MM.1S (cell line): ENCODE results near the gene CDHR5.

Experiments used
- DNase-seq: peaks from one replicate; pipeline ENCODE4 v3.0.0-alpha.2; 2015
- H2AFZ ChIP-seq: fragments of 300-600 bp; sonication (generic); 2 replicates; pipeline ENCODE4 v1.6.0; 2016; ENCODE audit warnings: antibody characterized with exemption, low read length
- H3F3A ChIP-seq: fragments of 300-600 bp; sonication (generic); 2 replicates; pipeline ENCODE4 v1.6.1; 2016; ENCODE audit warnings: mild to moderate bottlenecking, antibody characterized with exemption, low read length, moderate library complexity, mixed read lengths; ENCODE audit not compliant: insufficient read depth
- H3K27ac ChIP-seq: fragments of 300-600 bp; sonication (generic); 2 replicates; pipeline ENCODE4 v1.5.1; 2016; ENCODE audit warnings: mild to moderate bottlenecking, low read length
- H3K27me3 ChIP-seq: fragments of 300-600 bp; sonication (generic); replicated peaks from 2 replicates; pipeline ENCODE4 v1.6.0; 2016; ENCODE audit warnings: low read length; ENCODE audit not compliant: insufficient read depth
- H3K36me3 ChIP-seq: fragments of 300-600 bp; sonication (generic); replicated peaks from 2 replicates; pipeline ENCODE4 v1.6.1; 2016; ENCODE audit warnings: mild to moderate bottlenecking, low read length, mixed read lengths; ENCODE audit not compliant: insufficient read depth
- H3K4me1 ChIP-seq: fragments of 300-600 bp; sonication (generic); 2 replicates; pipeline ENCODE4 v1.6.1; 2016; ENCODE audit warnings: low read length, mixed read lengths
- H3K4me2 ChIP-seq: fragments of 300-600 bp; sonication (generic); 2 replicates; pipeline ENCODE4 v1.6.0; 2016; ENCODE audit warnings: low read depth, low read length
- H3K4me3 ChIP-seq: fragments of 300-600 bp; sonication (generic); 2 replicates; pipeline ENCODE4 v1.5.1; 2016; ENCODE audit warnings: low read length, mixed read lengths
- H3K79me2 ChIP-seq: fragments of 300-600 bp; sonication (generic); 2 replicates; pipeline ENCODE4 v1.6.1; 2016; ENCODE audit warnings: mixed run types, low read length, mixed read lengths
- H3K9ac ChIP-seq: fragments of 300-600 bp; sonication (generic); 2 replicates; pipeline ENCODE4 v1.6.1; 2016; ENCODE audit warnings: low read length, mixed read lengths
- H3K9me2 ChIP-seq: fragments of 300-600 bp; sonication (generic); replicated peaks from 2 replicates; pipeline ENCODE4 v1.6.1; 2016; ENCODE audit warnings: mild to moderate bottlenecking, low read length, mixed read lengths; ENCODE audit not compliant: insufficient read depth
- H3K9me3 ChIP-seq: fragments of 300-600 bp; sonication (generic); replicated peaks from 2 replicates; pipeline ENCODE4 v1.6.1; 2016; ENCODE audit warnings: mild to moderate bottlenecking, low read length, mixed read lengths; ENCODE audit not compliant: insufficient read depth
- H4K20me1 ChIP-seq: fragments of 300-600 bp; sonication (generic); 2 replicates; pipeline ENCODE4 v1.6.1; 2016; ENCODE audit warnings: mild to moderate bottlenecking, low read length, moderate library complexity, mixed read lengths; ENCODE audit not compliant: insufficient read depth
- EZH2 ChIP-seq: fragments of 300-600 bp; sonication (generic); optimal IDR thresholded peaks from 2 replicates; pipeline ENCODE3; 2017; ENCODE audit warnings: low read depth, mild to moderate bottlenecking, antibody characterized with exemption, low read length, mixed read lengths
- EZH2phosphoT487 ChIP-seq: fragments of 300-600 bp; sonication (generic); IDR thresholded peaks from 2 replicates; pipeline ENCODE4 v1.6.1; 2018; ENCODE audit warnings: antibody characterized with exemption, low read length
- TF ChIP-seq, protein P1 (sequence below): fragments of 300-600 bp; sonication (generic); IDR thresholded peaks from 2 replicates; pipeline ENCODE4 v1.5.1; 2016; ENCODE audit warnings: antibody characterized with exemption, low read length, mixed read lengths

The CDHR5 gene, protein sequence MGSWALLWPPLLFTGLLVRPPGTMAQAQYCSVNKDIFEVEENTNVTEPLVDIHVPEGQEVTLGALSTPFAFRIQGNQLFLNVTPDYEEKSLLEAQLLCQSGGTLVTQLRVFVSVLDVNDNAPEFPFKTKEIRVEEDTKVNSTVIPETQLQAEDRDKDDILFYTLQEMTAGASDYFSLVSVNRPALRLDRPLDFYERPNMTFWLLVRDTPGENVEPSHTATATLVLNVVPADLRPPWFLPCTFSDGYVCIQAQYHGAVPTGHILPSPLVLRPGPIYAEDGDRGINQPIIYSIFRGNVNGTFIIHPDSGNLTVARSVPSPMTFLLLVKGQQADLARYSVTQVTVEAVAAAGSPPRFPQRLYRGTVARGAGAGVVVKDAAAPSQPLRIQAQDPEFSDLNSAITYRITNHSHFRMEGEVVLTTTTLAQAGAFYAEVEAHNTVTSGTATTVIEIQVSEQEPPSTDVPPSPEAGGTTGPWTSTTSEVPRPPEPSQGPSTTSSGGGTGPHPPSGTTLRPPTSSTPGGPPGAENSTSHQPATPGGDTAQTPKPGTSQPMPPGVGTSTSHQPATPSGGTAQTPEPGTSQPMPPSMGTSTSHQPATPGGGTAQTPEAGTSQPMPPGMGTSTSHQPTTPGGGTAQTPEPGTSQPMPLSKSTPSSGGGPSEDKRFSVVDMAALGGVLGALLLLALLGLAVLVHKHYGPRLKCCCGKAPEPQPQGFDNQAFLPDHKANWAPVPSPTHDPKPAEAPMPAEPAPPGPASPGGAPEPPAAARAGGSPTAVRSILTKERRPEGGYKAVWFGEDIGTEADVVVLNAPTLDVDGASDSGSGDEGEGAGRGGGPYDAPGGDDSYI

DNA sequence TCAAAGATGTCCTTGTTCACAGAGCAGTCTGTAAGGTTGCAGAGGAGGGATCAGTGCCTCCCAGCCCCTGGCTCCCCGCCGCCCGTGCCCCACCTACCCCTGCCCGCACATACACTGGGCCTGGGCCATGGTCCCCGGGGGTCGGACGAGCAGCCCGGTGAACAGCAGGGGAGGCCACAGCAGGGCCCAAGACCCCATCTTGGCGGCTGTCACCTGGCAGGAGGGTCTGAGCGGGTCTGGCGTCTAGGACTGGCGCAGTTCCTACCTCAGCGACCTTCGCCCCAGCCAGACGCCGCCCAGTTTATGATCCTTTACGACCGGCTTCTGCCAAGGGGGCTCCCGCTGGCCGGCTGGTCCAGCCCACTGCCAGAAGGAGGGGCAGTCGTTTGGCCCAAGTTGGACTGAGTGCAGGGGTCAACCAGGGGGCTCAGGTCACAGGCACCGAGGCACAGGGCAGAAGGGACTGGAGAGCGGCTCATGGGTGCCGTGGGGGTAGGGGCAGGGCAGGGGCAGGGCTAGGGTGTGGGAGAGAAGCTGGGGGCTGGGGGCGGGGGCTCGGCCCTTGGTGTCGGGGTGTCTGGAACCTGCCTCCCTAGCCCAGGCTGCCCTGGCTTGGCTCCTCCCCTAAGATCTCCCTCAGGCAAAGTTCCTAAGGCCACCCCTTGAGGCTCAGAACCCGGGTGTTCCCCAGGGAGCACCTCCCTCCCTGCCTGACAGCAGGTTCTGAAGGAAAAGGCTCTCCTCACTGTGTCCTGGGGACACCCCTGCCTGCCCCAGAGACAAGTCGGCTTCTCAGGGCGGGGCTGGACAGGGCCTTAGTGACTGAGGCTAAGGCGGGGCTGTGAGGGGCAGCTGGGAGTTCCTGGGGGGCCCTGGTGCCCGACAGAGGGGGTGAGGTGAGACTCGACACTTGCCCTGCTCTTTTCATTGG lies at the start of gene CDHR5:
TSS of gene CDHR5 (minus strand) at position 251 of the 931 bp plus-strand sequence. CDS start at position 198, 53 bp downstream.
- Histone ChIP-seq H3K27me3 (no peaks in the 10 kb centered on the region), H3K4me1 (peaks cover 13% of the 10 kb centered on the region), H3K9me2 (no peaks in the 10 kb centered on the region), H3K79me2 (no peaks in the 10 kb centered on the region), H3K9me3 (no peaks in the 10 kb centered on the region), H3F3A (peaks cover 18% of the 10 kb centered on the region), H3K4me2 (no peak within 1 kb of the TSS), H3K9ac (no peak within 1 kb of the TSS), H3K27ac (no peak within 1 kb of the TSS), H4K20me1 (no peaks in the 10 kb centered on the region), H2AFZ (no peak within 1 kb of the TSS), H3K36me3 (no peaks in the 10 kb centered on the region), H3K4me3 (no peak within 1 kb of the TSS)
- no peak for DNase-seq
- TF ChIP-seq EZH2: no peak
- no peak for TF ChIP-seq EZH2phosphoT487
- TF ChIP-seq, protein P1, sequence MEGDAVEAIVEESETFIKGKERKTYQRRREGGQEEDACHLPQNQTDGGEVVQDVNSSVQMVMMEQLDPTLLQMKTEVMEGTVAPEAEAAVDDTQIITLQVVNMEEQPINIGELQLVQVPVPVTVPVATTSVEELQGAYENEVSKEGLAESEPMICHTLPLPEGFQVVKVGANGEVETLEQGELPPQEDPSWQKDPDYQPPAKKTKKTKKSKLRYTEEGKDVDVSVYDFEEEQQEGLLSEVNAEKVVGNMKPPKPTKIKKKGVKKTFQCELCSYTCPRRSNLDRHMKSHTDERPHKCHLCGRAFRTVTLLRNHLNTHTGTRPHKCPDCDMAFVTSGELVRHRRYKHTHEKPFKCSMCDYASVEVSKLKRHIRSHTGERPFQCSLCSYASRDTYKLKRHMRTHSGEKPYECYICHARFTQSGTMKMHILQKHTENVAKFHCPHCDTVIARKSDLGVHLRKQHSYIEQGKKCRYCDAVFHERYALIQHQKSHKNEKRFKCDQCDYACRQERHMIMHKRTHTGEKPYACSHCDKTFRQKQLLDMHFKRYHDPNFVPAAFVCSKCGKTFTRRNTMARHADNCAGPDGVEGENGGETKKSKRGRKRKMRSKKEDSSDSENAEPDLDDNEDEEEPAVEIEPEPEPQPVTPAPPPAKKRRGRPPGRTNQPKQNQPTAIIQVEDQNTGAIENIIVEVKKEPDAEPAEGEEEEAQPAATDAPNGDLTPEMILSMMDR: no peak

DNA sequence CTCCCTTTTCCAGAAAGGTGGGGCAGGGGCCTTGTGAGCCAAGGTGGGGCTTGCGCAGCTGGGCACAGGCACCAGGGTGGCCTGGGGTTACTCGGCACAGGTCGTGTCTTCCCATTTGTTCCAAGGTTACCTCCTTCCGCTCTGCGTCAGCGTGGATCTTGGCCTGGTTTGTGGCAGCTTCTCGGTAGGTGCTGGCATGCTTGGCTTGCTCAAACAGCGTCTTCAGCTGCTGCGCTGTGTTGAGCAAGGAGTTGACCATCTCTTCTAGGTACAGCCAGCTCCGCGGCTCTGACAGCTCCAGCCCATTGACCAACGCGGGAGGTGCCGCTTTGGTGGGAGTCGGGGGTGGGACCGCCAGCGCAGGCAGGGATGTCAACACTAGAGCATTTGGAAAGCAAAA lies 49.7 kb upstream of the CDHR5 start:
- Histone ChIP-seq H3K9ac (no peak overlapping the region), H3K4me2 (no peak overlapping the region), H3K9me3 (no peaks in the 10 kb centered on the region), H3K27me3 (no peaks in the 10 kb centered on the region), H3F3A (no peaks in the 10 kb centered on the region), H2AFZ (no peak overlapping the region), H3K4me3 (no peak overlapping the region), H4K20me1 (no peaks in the 10 kb centered on the region), H3K36me3 (no peaks in the 10 kb centered on the region; the same call in 1 of the 2 replicates), H3K27ac (no peak overlapping the region), H3K9me2 (no peaks in the 10 kb centered on the region), H3K4me1 (no peaks in the 10 kb centered on the region), H3K79me2 (no peaks in the 10 kb centered on the region)
- no peak for DNase-seq
- no peak for TF ChIP-seq EZH2
- TF ChIP-seq, protein P1: no peak
- no peak for TF ChIP-seq EZH2phosphoT487

DNA sequence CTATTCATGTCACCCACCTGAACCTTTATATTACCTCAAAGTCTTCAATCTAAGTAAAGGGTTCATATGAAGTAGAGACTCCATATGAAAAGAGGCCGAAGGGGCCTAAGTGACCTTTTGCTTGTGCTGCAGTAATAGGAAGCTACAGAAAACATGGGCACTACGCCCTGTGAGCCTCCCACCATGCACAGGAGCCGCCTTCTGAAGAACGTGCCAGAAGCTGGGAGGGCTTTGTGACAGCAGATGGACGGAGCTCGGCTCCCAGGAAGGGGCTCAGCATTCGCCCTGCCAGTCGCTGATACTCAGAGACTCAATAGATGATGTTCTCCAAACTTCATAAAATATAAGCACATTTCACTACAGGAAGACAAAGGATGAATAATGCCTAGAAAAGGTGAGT lies 49.1 kb upstream of the CDHR5 start:
- Histone ChIP-seq H3K36me3 (no peaks in the 10 kb centered on the region; the same call in 1 of the 2 replicates), H3K9ac (no peak overlapping the region), H3K79me2 (no peaks in the 10 kb centered on the region), H3K4me3 (no peak overlapping the region), H2AFZ (no peak overlapping the region), H4K20me1 (no peaks in the 10 kb centered on the region), H3K4me1 (no peaks in the 10 kb centered on the region), H3K27ac (no peak overlapping the region), H3K4me2 (no peak overlapping the region), H3K27me3 (no peaks in the 10 kb centered on the region), H3K9me3 (no peaks in the 10 kb centered on the region), H3F3A (no peaks in the 10 kb centered on the region), H3K9me2 (no peaks in the 10 kb centered on the region)
- TF ChIP-seq EZH2 (no peak), EZH2phosphoT487 (no peak)
- TF ChIP-seq, protein P1: no peak
- DNase-seq: no peak
